GM15510 (cell line): ENCODE measurements around the gene NR1H4.

Experiments used
- POLR2A ChIP-seq: IDR thresholded peaks from 3 replicates; pipeline ENCODE4 v1.6.1; 2011; ENCODE audit warnings: borderline replicate concordance; ENCODE audit not compliant: insufficient read length; ENCODE audit errors: extremely low read depth

Gene NR1H4

GRCh38 chr12:100460702-100461101 is 13.0 kb upstream of the NR1H4 start:
- TF ChIP-seq POLR2A: no peak

- TF ChIP-seq POLR2A: no peak
Observed at GRCh38 chr12:100461330-100461973, 12.2 kb upstream of the NR1H4 start.

GRCh38 chr12:100463661-100464060 is 10.0 kb upstream of the NR1H4 start:
- no peak for TF ChIP-seq POLR2A

GRCh38 chr12:100464529-100464928 is 9.1 kb upstream of the NR1H4 start:
- no peak for TF ChIP-seq POLR2A

- TF ChIP-seq POLR2A: no peak
Observed at GRCh38 chr12:100468126-100468525, 5.5 kb upstream of the NR1H4 start.

- TF ChIP-seq POLR2A: no peak
Observed at GRCh38 chr12:100472325-100472724, 1.3 kb upstream of the NR1H4 start.

- no peak for TF ChIP-seq POLR2A
Observed at GRCh38 chr12:100473050-100473715, 483 bp upstream of the NR1H4 start.

GRCh38 chr12:100474617-100475016 is 951 bp downstream of the NR1H4 start:
- TF ChIP-seq POLR2A: no peak

GRCh38 chr12:100476013-100476751 is 2.5 kb downstream of the NR1H4 start:
- no peak for TF ChIP-seq POLR2A

- no peak for TF ChIP-seq POLR2A
Observed at GRCh38 chr12:100481021-100481420, 7.4 kb downstream of the NR1H4 start.

- TF ChIP-seq POLR2A: no peak
Observed at GRCh38 chr12:100484183-100484886, 10.7 kb downstream of the NR1H4 start.

- TF ChIP-seq POLR2A: no peak
Observed at GRCh38 chr12:100484891-100485471, 11.3 kb downstream of the NR1H4 start.

- no peak for TF ChIP-seq POLR2A
Observed at GRCh38 chr12:100485983-100486382, 12.3 kb downstream of the NR1H4 start.

- no peak for TF ChIP-seq POLR2A
Observed at GRCh38 chr12:100489251-100489820, 15.7 kb downstream of the NR1H4 start.
